ENCODE measurements around the gene SLC47A1.
"Not testable (repeated sequence)": the region's sequence is repeated elsewhere in the genome, so short reads cannot be mapped to it uniquely, and the experiment has no call there.

SLC47A1 gene

GRCh38 chr17:19567216-19568015 lies 33.8 kb downstream of the SLC47A1 start:
- no peak overlapping the region for H3K9ac ChIP-seq (ENCODE audit: low read depth, low read length)
- H3K9me3 ChIP-seq (ENCODE audit: control insufficient read depth, insufficient read depth, low read length): no peaks in the 10 kb centered on the region
- H3K4me1 ChIP-seq (ENCODE audit: control insufficient read depth, insufficient read depth, low read length): no peaks in the 10 kb centered on the region
- H3K36me3 ChIP-seq (ENCODE audit: control insufficient read depth, insufficient read depth, low read length): no peaks in the 10 kb centered on the region
- H3K27me3 ChIP-seq (ENCODE audit: control insufficient read depth, insufficient read depth, low read length): no peaks in the 10 kb centered on the region
- H3K4me3 ChIP-seq (ENCODE audit: low read depth, low read length): no peak overlapping the region

- H3K4me3 ChIP-seq (ENCODE audit: low read depth, low read length): no peak overlapping the region
- no peak overlapping the region for H3K9ac ChIP-seq (ENCODE audit: low read depth, low read length)
- no peaks in the 10 kb centered on the region for H3K36me3 ChIP-seq (ENCODE audit: control insufficient read depth, insufficient read depth, low read length)
- H3K27me3 ChIP-seq (ENCODE audit: control insufficient read depth, insufficient read depth, low read length): no peaks in the 10 kb centered on the region
- no peaks in the 10 kb centered on the region for H3K4me1 ChIP-seq (ENCODE audit: control insufficient read depth, insufficient read depth, low read length)
- no peaks in the 10 kb centered on the region for H3K9me3 ChIP-seq (ENCODE audit: control insufficient read depth, insufficient read depth, low read length)
Measured at GRCh38 chr17:19568016-19568350, 34.3 kb downstream of the SLC47A1 start.

GRCh38 chr17:19569785-19570543 lies 36.3 kb downstream of the SLC47A1 start:
- Histone ChIP-seq H3K9me3 (ENCODE audit: control insufficient read depth, insufficient read depth, low read length) (no peaks in the 10 kb centered on the region), H3K36me3 (ENCODE audit: control insufficient read depth, insufficient read depth, low read length) (no peaks in the 10 kb centered on the region), H3K4me3 (ENCODE audit: low read depth, low read length) (no peak overlapping the region), H3K27me3 (ENCODE audit: control insufficient read depth, insufficient read depth, low read length) (no peaks in the 10 kb centered on the region), H3K9ac (ENCODE audit: low read depth, low read length) (no peak overlapping the region), H3K4me1 (ENCODE audit: control insufficient read depth, insufficient read depth, low read length) (no peaks in the 10 kb centered on the region)

- Histone ChIP-seq H3K36me3 (ENCODE audit: control insufficient read depth, insufficient read depth, low read length) (no peaks in the 10 kb centered on the region), H3K9ac (ENCODE audit: low read depth, low read length) (no peak overlapping the region), H3K4me3 (ENCODE audit: low read depth, low read length) (no peak overlapping the region), H3K9me3 (ENCODE audit: control insufficient read depth, insufficient read depth, low read length) (no peaks in the 10 kb centered on the region), H3K4me1 (ENCODE audit: control insufficient read depth, insufficient read depth, low read length) (no peaks in the 10 kb centered on the region), H3K27me3 (ENCODE audit: control insufficient read depth, insufficient read depth, low read length) (no peaks in the 10 kb centered on the region)
Measured at GRCh38 chr17:19570544-19571062, 36.9 kb downstream of the SLC47A1 start.

- Histone ChIP-seq H3K36me3 (ENCODE audit: control insufficient read depth, insufficient read depth, low read length) (no peaks in the 10 kb centered on the region), H3K9me3 (ENCODE audit: control insufficient read depth, insufficient read depth, low read length) (no peaks in the 10 kb centered on the region), H3K4me1 (ENCODE audit: control insufficient read depth, insufficient read depth, low read length) (no peaks in the 10 kb centered on the region), H3K9ac (ENCODE audit: low read depth, low read length) (no peak overlapping the region), H3K27me3 (ENCODE audit: control insufficient read depth, insufficient read depth, low read length) (no peaks in the 10 kb centered on the region), H3K4me3 (ENCODE audit: low read depth, low read length) (no peak overlapping the region)
Measured at GRCh38 chr17:19573075-19573474, 39.4 kb downstream of the SLC47A1 start.

GRCh38 chr17:19574956-19575355 lies 41.3 kb downstream of the SLC47A1 start:
- no peaks in the 10 kb centered on the region for H3K9me3 ChIP-seq (ENCODE audit: control insufficient read depth, insufficient read depth, low read length)
- peaks cover 11% of the 10 kb centered on the region for H3K27me3 ChIP-seq (ENCODE audit: control insufficient read depth, insufficient read depth, low read length)
- no peaks in the 10 kb centered on the region for H3K36me3 ChIP-seq (ENCODE audit: control insufficient read depth, insufficient read depth, low read length)
- H3K4me1 ChIP-seq (ENCODE audit: control insufficient read depth, insufficient read depth, low read length): no peaks in the 10 kb centered on the region
- H3K9ac ChIP-seq (ENCODE audit: low read depth, low read length): no peak overlapping the region
- H3K4me3 ChIP-seq (ENCODE audit: low read depth, low read length): no peak overlapping the region

GRCh38 chr17:19578545-19578944 lies 44.9 kb downstream of the SLC47A1 start:
- H3K4me3 ChIP-seq (ENCODE audit: low read depth, low read length): no peak overlapping the region
- no peaks in the 10 kb centered on the region for H3K4me1 ChIP-seq (ENCODE audit: control insufficient read depth, insufficient read depth, low read length)
- no peak overlapping the region for H3K9ac ChIP-seq (ENCODE audit: low read depth, low read length)
- no peaks in the 10 kb centered on the region for H3K9me3 ChIP-seq (ENCODE audit: control insufficient read depth, insufficient read depth, low read length)
- H3K27me3 ChIP-seq (ENCODE audit: control insufficient read depth, insufficient read depth, low read length): peaks cover 24% of the 10 kb centered on the region
- no peaks in the 10 kb centered on the region for H3K36me3 ChIP-seq (ENCODE audit: control insufficient read depth, insufficient read depth, low read length)

- no peak overlapping the region for H3K9ac ChIP-seq (ENCODE audit: low read depth, low read length)
- no peaks in the 10 kb centered on the region for H3K4me1 ChIP-seq (ENCODE audit: control insufficient read depth, insufficient read depth, low read length)
- H3K27me3 ChIP-seq (ENCODE audit: control insufficient read depth, insufficient read depth, low read length): peaks cover 24% of the 10 kb centered on the region
- H3K9me3 ChIP-seq (ENCODE audit: control insufficient read depth, insufficient read depth, low read length): no peaks in the 10 kb centered on the region
- H3K4me3 ChIP-seq (ENCODE audit: low read depth, low read length): peak overlapping the region; percentile 58
- no peaks in the 10 kb centered on the region for H3K36me3 ChIP-seq (ENCODE audit: control insufficient read depth, insufficient read depth, low read length)
Measured at GRCh38 chr17:19579192-19579761, 45.6 kb downstream of the SLC47A1 start.

- Histone ChIP-seq H3K9ac (ENCODE audit: low read depth, low read length) (no peak overlapping the region), H3K9me3 (ENCODE audit: control insufficient read depth, insufficient read depth, low read length) (no peaks in the 10 kb centered on the region), H3K36me3 (ENCODE audit: control insufficient read depth, insufficient read depth, low read length) (no peaks in the 10 kb centered on the region), H3K4me3 (ENCODE audit: low read depth, low read length) (peak overlapping the region; percentile 58), H3K4me1 (ENCODE audit: control insufficient read depth, insufficient read depth, low read length) (no peaks in the 10 kb centered on the region), H3K27me3 (ENCODE audit: control insufficient read depth, insufficient read depth, low read length) (peaks cover 24% of the 10 kb centered on the region)
Measured at GRCh38 chr17:19579867-19580565, 46.4 kb downstream of the SLC47A1 start.

GRCh38 chr17:19580566-19580920 lies 46.9 kb downstream of the SLC47A1 start:
- peak overlapping the region; percentile 58 for H3K4me3 ChIP-seq (ENCODE audit: low read depth, low read length)
- H3K36me3 ChIP-seq (ENCODE audit: control insufficient read depth, insufficient read depth, low read length); H3K9ac ChIP-seq (ENCODE audit: low read depth, low read length); H3K9me3 ChIP-seq (ENCODE audit: control insufficient read depth, insufficient read depth, low read length); H3K4me1 ChIP-seq (ENCODE audit: control insufficient read depth, insufficient read depth, low read length): not testable (repeated sequence)
- peaks cover 24% of the 10 kb centered on the region for H3K27me3 ChIP-seq (ENCODE audit: control insufficient read depth, insufficient read depth, low read length)

GRCh38 chr17:19582152-19582551 lies 48.5 kb downstream of the SLC47A1 start:
- H3K9me3 ChIP-seq (ENCODE audit: control insufficient read depth, insufficient read depth, low read length); H3K4me3 ChIP-seq (ENCODE audit: low read depth, low read length); H3K9ac ChIP-seq (ENCODE audit: low read depth, low read length); H3K36me3 ChIP-seq (ENCODE audit: control insufficient read depth, insufficient read depth, low read length); H3K4me1 ChIP-seq (ENCODE audit: control insufficient read depth, insufficient read depth, low read length): not testable (repeated sequence)
- H3K27me3 ChIP-seq (ENCODE audit: control insufficient read depth, insufficient read depth, low read length): peaks cover 24% of the 10 kb centered on the region

Measured in iPS-15b (cell line).